NCI-H146 treated with DMSO at 0.1 percent for 48 hours (cell line): ENCODE measurements around the gene MUC5B.

Experiments used
- DNase-seq: peaks from one replicate; lab custom pipeline; 2025; ENCODE audit not compliant: unreplicated experiment; lab: John Stamatoyannopoulos, UW

The MUC5B gene

GRCh38 chr11:1218788-1219445, 3.9 kb upstream of the MUC5B start:
- DNase-seq = no peak

- DNase-seq = no peak
Observed at GRCh38 chr11:1219446-1219833, 3.4 kb upstream of the MUC5B start.

- DNase-seq = no peak
Observed at GRCh38 chr11:1219834-1220815, 2.7 kb upstream of the MUC5B start.

GRCh38 chr11:1220941-1221721, 1.7 kb upstream of the MUC5B start:
- DNase-seq = no peak

- DNase-seq = no peak
Observed at GRCh38 chr11:1221848-1222311, 986 bp upstream of the MUC5B start.

GRCh38 chr11:1223346-1224110, 662 bp downstream of the MUC5B start:
- no peak for DNase-seq

GRCh38 chr11:1224111-1224490, 1.2 kb downstream of the MUC5B start:
- no peak for DNase-seq

- DNase-seq = no peak
Observed at GRCh38 chr11:1224491-1225385, 1.9 kb downstream of the MUC5B start.

GRCh38 chr11:1225386-1226225, 2.7 kb downstream of the MUC5B start:
- no peak for DNase-seq

GRCh38 chr11:1226226-1226985, 3.5 kb downstream of the MUC5B start:
- no peak for DNase-seq

- DNase-seq = no peak
Observed at GRCh38 chr11:1226986-1227550, 4.2 kb downstream of the MUC5B start.

- no peak for DNase-seq
Observed at GRCh38 chr11:1227551-1228100, 4.8 kb downstream of the MUC5B start.

GRCh38 chr11:1228101-1228821, 5.4 kb downstream of the MUC5B start:
- DNase-seq = no peak

GRCh38 chr11:1228921-1229451, 6.1 kb downstream of the MUC5B start:
- no peak for DNase-seq

- DNase-seq = no peak
Observed at GRCh38 chr11:1229471-1230120, 6.7 kb downstream of the MUC5B start.

- DNase-seq = no peak
Observed at GRCh38 chr11:1230121-1230455, 7.2 kb downstream of the MUC5B start.
